GM12878 (cell line): Measurements from ENCODE around the gene USP15. TPM values are rescaled to one million over a fixed set of nuclear protein-coding genes. Genes with fewer than 3 reads are reported as not detected.

ENCODE experiments used
- ATAC-seq: fragments of 200-7000 bp; cut with Tn5 transposase; 3 replicates; pipeline ENCODE4 v1.9.1; 2020; ENCODE audit warnings: mild to moderate bottlenecking, moderate library complexity
- BruUV-seq: library from RNA; stranded (reverse); fragments of 400-500 nt; replicated peaks from 2 replicates; lab custom pipeline; 2021; lab: Mats Ljungman, UMichigan
- CTCF ChIA-PET: fragments of 300-600 bp; sonication (Branson Sonifier 250); formaldehyde crosslinking; extraction: SDS; loops from one replicate; lab custom pipeline; 2021; ENCODE audit warnings: inconsistent platforms; lab: Yijun Ruan, JAX
- POLR2A ChIA-PET: fragments of 350-600 bp; formaldehyde crosslinking; extraction: SDS; loops from one replicate; lab custom pipeline; 2021; ENCODE audit warnings: inconsistent platforms; lab: Charles Lee
- RAD21 ChIA-PET: fragments of 300-600 bp; sonication (Branson Sonifier 250); formaldehyde crosslinking; loops from one replicate; lab custom pipeline; 2023; ENCODE audit warnings: antibody characterized with exemption; ENCODE audit not compliant: unreplicated experiment; lab: Charles Lee
- SMC1A ChIA-PET: fragments of 300-600 bp; sonication (Branson Sonifier 250); formaldehyde crosslinking; loops from one replicate; lab custom pipeline; 2023; ENCODE audit not compliant: unreplicated experiment, uncharacterized antibody; lab: Charles Lee
- DNase-seq: peaks from one replicate; pipeline ENCODE4 v3.0.0-alpha.2; 2011; ENCODE audit warnings: low read depth, low spot score
- FAIRE-seq: peaks from 3 replicates; lab custom pipeline; 2011; peaks lifted over from hg19 to GRCh38; lab: Jason Lieb, UNC
- H2AFZ ChIP-seq: 2 replicates; pipeline ENCODE4 v1.6.0; 2011; ENCODE audit warnings: low read depth, low read length, control low read depth; ENCODE audit not compliant: control insufficient read depth
- H3K27ac ChIP-seq: 2 replicates; pipeline ENCODE4 v1.5.1; 2011; ENCODE audit warnings: control low read depth; ENCODE audit not compliant: control insufficient read depth, insufficient read depth
- H3K27me3 ChIP-seq, 2 experiments: replicated peaks in 1 of 2; 2 replicates each; pipeline versions ENCODE4 v1.6.0 to v1.6.1; 2011; ENCODE audit warnings: low read length in 1 of 2; ENCODE audit not compliant: control insufficient read depth in 2 of 2, insufficient read depth in 2 of 2
- H3K36me3 ChIP-seq, 2 experiments: 2 replicates each; pipeline ENCODE4 v1.5.1; 2011; ENCODE audit warnings: low read length in 1 of 2; ENCODE audit not compliant: control insufficient read depth in 2 of 2, insufficient read depth in 2 of 2
- H3K4me1 ChIP-seq: 2 replicates; pipeline ENCODE4 v1.6.1; 2011; ENCODE audit warnings: mild to moderate bottlenecking, low read length, moderate library complexity, mixed read lengths; ENCODE audit not compliant: control insufficient read depth, insufficient read depth
- H3K4me2 ChIP-seq: 2 replicates; pipeline ENCODE4 v1.6.0; 2011; ENCODE audit warnings: control low read depth; ENCODE audit not compliant: control insufficient read depth, insufficient read depth
- H3K4me3 ChIP-seq: fragments of 200-600 bp; sonication (generic); 2 replicates; pipeline ENCODE4 v1.5.1; 2016
- H3K79me2 ChIP-seq: 2 replicates; pipeline ENCODE4 v1.6.0; 2011; ENCODE audit warnings: low read length; ENCODE audit not compliant: control insufficient read depth, insufficient read depth
- H3K9ac ChIP-seq: 2 replicates; pipeline ENCODE4 v1.8.0; 2011; ENCODE audit warnings: low read length, control low read depth, mixed read lengths; ENCODE audit not compliant: control insufficient read depth, insufficient read depth
- H3K9me3 ChIP-seq: replicated peaks from 3 replicates; pipeline ENCODE4 v1.5.1; 2011; ENCODE audit warnings: mild to moderate bottlenecking, low read length; ENCODE audit not compliant: control insufficient read depth, insufficient read depth
- H4K20me1 ChIP-seq: 2 replicates; pipeline ENCODE4 v1.6.0; 2011; ENCODE audit not compliant: control insufficient read depth, insufficient read depth
- BCL3 ChIP-seq: IDR thresholded peaks from 2 replicates; pipeline ENCODE4 v1.6.1; 2011; ENCODE audit warnings: borderline replicate concordance, low read depth, mild to moderate bottlenecking, moderate library complexity, low read length; ENCODE audit not compliant: insufficient read depth, poor library complexity, severe bottlenecking
- NR2C2 ChIP-seq: IDR thresholded peaks from 2 replicates; pipeline ENCODE4 v1.6.1; 2011; ENCODE audit warnings: borderline replicate concordance, low read depth; ENCODE audit not compliant: control insufficient read depth, insufficient read length
- PBX3 ChIP-seq: IDR thresholded peaks from 2 replicates; pipeline ENCODE4 v1.6.1; 2011; ENCODE audit warnings: mild to moderate bottlenecking, low read depth, low read length, moderate library complexity; ENCODE audit not compliant: insufficient replicate concordance
- SMAD5 ChIP-seq: IDR thresholded peaks from 2 replicates; pipeline ENCODE4 v1.6.1; 2016; ENCODE audit warnings: antibody characterized with exemption, low read depth
- ZNF687 ChIP-seq: fragments of 450-650 bp; IDR thresholded peaks from 2 replicates; pipeline ENCODE4 v1.6.1; 2017; ENCODE audit warnings: mild to moderate bottlenecking, moderate library complexity
- in situ Hi-C: fragments of 300-500 bp; cut with MboI; formaldehyde crosslinking; loops from 9 replicates; pipeline ENCODE4 v1.14.3; 2018; ENCODE audit warnings: mixed read lengths
- intact Hi-C: fragments of 100-400 bp; cut with micrococcal nuclease; formaldehyde crosslinking; loops from one replicate; pipeline ENCODE4 v1.14.2; 2022; ENCODE audit not compliant: unreplicated experiment
- polyA plus RNA-seq, 11 experiments: library from polyadenylated mRNA; depleted of rRNA in 4 of 11; unstranded in 6 of 11; stranded (reverse) in 5 of 11; fragments of >200 nt; fragmentation: Nextera tagmentation in 4 of 11; fragmentation: Illumina TruSeq in 1 of 11; extraction: Ambion mirVana in 4 of 11; extraction: Trizol in 1 of 11; gene quantifications; 1 replicate in 1 of 11; 2 replicates in 10 of 11; pipeline versions ENCODE4 v1.2.1 to v1.2.3, GENCODE V29; 2011 to 2016; ENCODE audit warnings: inconsistent platforms in 2 of 11, missing spikeins in 2 of 11, low read depth in 1 of 11
- total RNA-seq, 4 experiments: library from RNA; depleted of rRNA in 3 of 4; stranded (reverse); fragments of >200 nt in 3 of 4; fragmentation: Illumina TruSeq in 1 of 4; extraction: Trizol in 1 of 4; gene quantifications; 2 replicates each; pipeline versions ENCODE4 v1.2.1 to v1.2.3, GENCODE V29; 2013 to 2021

Gene USP15
- total and polyA plus RNA-seq, 10 of the 15 experiments (the other 5 are each of a cell fraction or from before 2014, with no cell fraction given) = 57.6 to 101 (median 90.2) TPM

DNA sequence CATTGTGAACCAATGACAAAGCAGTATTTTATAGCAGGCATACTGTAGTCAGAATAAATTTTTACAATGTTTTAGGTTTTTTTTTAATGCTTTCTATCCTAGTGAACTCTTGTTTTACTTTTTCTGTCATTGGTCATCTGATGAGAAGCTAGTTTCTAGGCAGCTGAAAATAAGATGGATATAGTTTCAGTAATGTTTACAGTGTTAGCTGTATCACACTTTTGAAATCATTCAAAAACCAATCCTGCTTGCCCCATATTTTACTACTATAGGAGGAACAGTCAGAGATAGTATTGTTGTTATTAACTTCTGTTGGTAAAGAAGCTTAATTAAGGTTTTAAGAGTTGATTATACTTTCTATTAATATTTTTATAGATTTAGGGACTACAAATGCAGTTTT, 24.5 kb downstream of the USP15 start:
- in situ Hi-C loops (no loop called here), intact Hi-C loops (no loop called here)
- no peak for TF ChIP-seq SMAD5
- TF ChIP-seq PBX3 = no peak
- no peak for TF ChIP-seq NR2C2
- TF ChIP-seq ZNF687 = no peak
- no peak for TF ChIP-seq BCL3
- peaks cover 3% of the 10 kb centered on the region; the same call in 1 of the 2 replicates for H3K4me1 ChIP-seq
- RAD21 ChIA-PET = interaction anchor here (0.6 to 3.9 kb wide), 2 partner anchors 18 to 33 kb away, joined by 3 to 21 read pairs; no protein-coding TSS in a partner anchor
- no peaks in the 10 kb centered on the region for H3K36me3 ChIP-seq
- H2AFZ ChIP-seq = no peak overlapping the region
- no peak overlapping the region for H3K27ac ChIP-seq
- no peak overlapping the region for H3K4me2 ChIP-seq
- CTCF ChIA-PET = interaction anchor here (1.0 to 1.1 kb wide), 4 partner anchors 10 to 37 kb away, joined by 3 to 4 read pairs (median 3); no protein-coding TSS in a partner anchor
- FAIRE-seq (no peak), DNase-seq (no peak), ATAC-seq (peak; percentile 42)
- no peak overlapping the region for H3K4me3 ChIP-seq
- H3K9ac ChIP-seq = no peak overlapping the region
- H3K79me2 ChIP-seq = peaks cover 96% of the 10 kb centered on the region
- H3K9me3 ChIP-seq = peaks cover 15% of the 10 kb centered on the region
- SMC1A ChIA-PET = interaction anchor here (0.8 to 1.2 kb wide), 2 partner anchors 10 to 17 kb away, joined by 4 to 7 read pairs; no protein-coding TSS in a partner anchor
- no TSS peak for BruUV-seq
- no peaks in the 10 kb centered on the region for H3K27me3 ChIP-seq
- no peaks in the 10 kb centered on the region for H4K20me1 ChIP-seq
- POLR2A ChIA-PET = interaction anchor here (2.0 kb wide), 1 partner anchor 17 kb away, joined by 4 read pairs; no protein-coding TSS in a partner anchor
